Activated CD4-positive, alpha-beta T cell treated with anti-CD3 and anti-CD28 coated beads, Interleukin-2, amount 10 ng/mL, durations not matched to agents 7 days and 5 days (primary cell): ENCODE measurements around the gene TLX1. TPM values are rescaled to one million over a fixed set of nuclear protein-coding genes. Genes with fewer than 3 reads are reported as not detected.

Source experiments
- CTCF ChIA-PET: fragments of 350-600 bp; sonication (Branson Sonifier 250); formaldehyde crosslinking; loops from one replicate; lab custom pipeline; 2021; ENCODE audit warnings: antibody characterized with exemption; lab: Charles Lee
- POLR2A ChIA-PET: fragments of 350-600 bp; sonication (Branson Sonifier 250); formaldehyde crosslinking; loops from one replicate; lab custom pipeline; 2021; ENCODE audit warnings: antibody characterized with exemption; lab: Charles Lee
- DNase-seq: peaks from one replicate; pipeline ENCODE4 v3.0.0-alpha.2; 2020
- H3K27ac Mint-ChIP-seq: one replicate; pipeline ENCODE4 v1.8.0; 2021; ENCODE audit warnings: mild to moderate bottlenecking, moderate library complexity, mixed read lengths
- H3K27me3 Mint-ChIP-seq: one replicate; pipeline ENCODE4 v1.8.0; 2021; ENCODE audit warnings: mixed read lengths
- H3K36me3 Mint-ChIP-seq: one replicate; pipeline ENCODE4 v1.8.0; 2021; ENCODE audit warnings: low read depth, mixed read lengths
- H3K4me1 Mint-ChIP-seq: one replicate; pipeline ENCODE4 v1.8.0; 2021; ENCODE audit warnings: mixed read lengths
- H3K4me3 Mint-ChIP-seq: one replicate; pipeline ENCODE4 v1.8.0; 2021; ENCODE audit warnings: mild to moderate bottlenecking, moderate library complexity, mixed read lengths
- H3K9me3 Mint-ChIP-seq: one replicate; pipeline ENCODE4 v1.8.0; 2021; ENCODE audit warnings: mixed read lengths
- total RNA-seq, 2 experiments: library from RNA; stranded (reverse); gene quantifications; one replicate each; pipeline ENCODE4 v1.2.3, GENCODE V29; 2021

The TLX1 gene
- total RNA-seq, 2 experiments from 2014 or later: not detected

DNA sequence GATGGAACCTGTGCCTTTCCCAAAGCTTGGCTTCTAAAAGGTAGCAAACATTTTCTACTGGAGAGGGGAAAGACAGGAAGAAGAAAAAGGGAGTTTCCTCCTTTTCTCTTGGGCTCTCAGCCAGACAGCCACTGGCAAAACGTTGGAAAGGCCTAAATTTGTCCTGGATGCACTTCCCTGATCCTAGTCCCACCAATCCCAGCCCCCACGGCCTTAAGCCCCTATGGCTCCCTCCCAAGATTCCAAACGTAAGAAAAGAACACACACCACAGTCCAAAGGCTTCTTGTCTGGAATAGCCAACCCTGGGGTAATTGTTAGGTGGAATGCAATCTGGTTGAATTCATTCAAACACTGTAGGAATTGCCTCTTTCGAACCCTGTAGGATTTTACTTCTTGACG lies 959 bp upstream of the TLX1 start:
- H3K27me3 Mint-ChIP-seq: peaks cover 86% of the 10 kb centered on the region
- POLR2A ChIA-PET: no interaction called here
- CTCF ChIA-PET: interaction anchor here (1.2 kb wide), 1 partner anchor 24 kb away, joined by 4 read pairs; no protein-coding TSS in a partner anchor

DNA sequence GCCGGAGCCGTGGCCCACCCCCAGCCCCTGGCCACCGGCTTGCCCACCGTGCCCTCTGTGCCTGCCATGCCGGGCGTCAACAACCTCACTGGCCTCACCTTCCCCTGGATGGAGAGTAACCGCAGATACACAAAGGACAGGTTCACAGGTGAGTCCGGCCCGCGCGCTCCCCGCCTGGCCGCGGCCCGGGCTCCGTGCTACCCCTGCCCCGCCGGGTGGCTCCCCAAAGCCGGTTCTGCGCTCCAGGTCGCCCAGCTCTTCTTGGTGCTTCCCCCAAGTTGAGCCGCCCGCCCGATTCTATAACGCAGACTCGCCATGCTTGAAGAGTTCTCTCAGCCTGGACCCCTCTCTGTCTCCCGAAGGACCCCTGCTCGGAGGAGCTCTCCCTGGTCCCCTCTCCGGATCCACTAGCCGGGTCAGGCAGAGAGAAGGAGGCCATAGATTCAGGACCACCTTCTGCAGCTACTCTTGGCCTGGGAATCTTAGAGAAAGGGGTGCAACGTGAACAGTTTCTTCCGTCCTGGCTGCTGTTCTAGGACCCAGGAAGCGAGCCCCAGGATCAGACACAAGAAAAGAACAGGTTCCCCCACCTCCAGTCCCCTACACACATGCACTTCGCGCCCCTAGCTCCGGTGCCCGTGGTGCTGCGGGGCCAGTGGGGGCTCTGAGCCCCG lies 999 bp downstream of the TLX1 start:
- peak overlapping the region; percentile 41 for H3K27ac Mint-ChIP-seq
- H3K4me3 Mint-ChIP-seq: peak overlapping the region; percentile 32
- H3K27me3 Mint-ChIP-seq: peaks cover 86% of the 10 kb centered on the region
- H3K9me3 Mint-ChIP-seq: no peaks in the 10 kb centered on the region
- H3K4me1 Mint-ChIP-seq: peaks cover 11% of the 10 kb centered on the region
- DNase-seq: no peak
- CTCF ChIA-PET: interaction anchor here (1.2 to 1.9 kb wide), 3 partner anchors 10 to 84 kb away, joined by 3 to 7 read pairs (median 5); no protein-coding TSS in a partner anchor
- H3K36me3 Mint-ChIP-seq: no peaks in the 10 kb centered on the region
- POLR2A ChIA-PET: no interaction called here

More for the DNA sequence above, 959 bp upstream of the TLX1 start:
- Mint-ChIP-seq H3K27ac (no peak overlapping the region), H3K9me3 (no peaks in the 10 kb centered on the region), H3K4me3 (no peak overlapping the region), H3K4me1 (peaks cover 6% of the 10 kb centered on the region), H3K36me3 (no peaks in the 10 kb centered on the region)
- no peak for DNase-seq

DNA sequence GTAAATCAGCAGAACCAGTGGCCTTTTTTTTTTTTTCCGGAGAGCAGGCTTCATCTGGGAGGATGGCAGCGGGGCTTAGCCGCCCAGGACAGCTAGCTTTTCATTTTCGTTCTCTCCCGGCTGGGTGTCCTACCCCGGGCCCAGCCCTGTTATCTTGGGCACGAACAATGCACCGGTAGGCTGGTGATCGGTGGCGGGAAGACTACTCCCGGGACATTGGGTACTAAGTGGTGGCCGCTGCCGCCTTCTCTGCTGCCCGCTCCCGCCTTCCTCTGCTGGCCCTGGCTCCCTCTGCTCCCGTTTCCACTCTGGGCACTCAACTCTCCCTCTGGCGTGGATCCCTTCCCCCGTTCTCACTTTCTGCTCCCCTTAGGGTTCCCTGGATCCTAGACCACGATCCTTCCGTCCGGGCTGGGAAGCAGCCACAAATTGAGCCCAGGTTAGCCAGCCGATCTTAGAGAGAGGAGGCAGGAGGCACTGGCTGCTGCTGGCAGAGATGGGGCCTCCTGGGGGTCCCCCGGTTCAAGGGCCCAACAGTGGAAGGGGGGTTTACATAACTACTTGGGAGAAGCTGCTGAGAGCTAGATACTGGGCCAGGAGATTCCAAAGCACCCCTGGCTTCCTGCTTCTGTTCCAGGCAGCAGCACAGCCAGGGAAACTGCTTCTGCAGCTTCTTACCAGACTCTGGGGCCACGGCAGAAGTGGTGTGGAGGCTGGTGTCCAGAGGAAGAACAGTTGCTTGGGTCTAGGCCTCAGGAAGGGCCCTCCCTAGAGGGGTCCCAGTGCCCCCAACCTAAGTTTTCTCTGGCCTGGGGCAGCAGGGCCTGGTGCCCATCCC lies 1.8 kb downstream of the TLX1 start:
- H3K27ac Mint-ChIP-seq: no peak overlapping the region
- no peak for DNase-seq
- no peaks in the 10 kb centered on the region for H3K36me3 Mint-ChIP-seq
- ChIA-PET POLR2A (no interaction called here), CTCF (interaction anchor here (1.2 to 1.9 kb wide), 3 partner anchors 9 to 83 kb away, joined by 3 to 7 read pairs (median 5); no protein-coding TSS in a partner anchor)
- no peaks in the 10 kb centered on the region for H3K9me3 Mint-ChIP-seq
- no peak overlapping the region for H3K4me3 Mint-ChIP-seq
- peaks cover 87% of the 10 kb centered on the region for H3K27me3 Mint-ChIP-seq
- H3K4me1 Mint-ChIP-seq: peaks cover 11% of the 10 kb centered on the region

DNA sequence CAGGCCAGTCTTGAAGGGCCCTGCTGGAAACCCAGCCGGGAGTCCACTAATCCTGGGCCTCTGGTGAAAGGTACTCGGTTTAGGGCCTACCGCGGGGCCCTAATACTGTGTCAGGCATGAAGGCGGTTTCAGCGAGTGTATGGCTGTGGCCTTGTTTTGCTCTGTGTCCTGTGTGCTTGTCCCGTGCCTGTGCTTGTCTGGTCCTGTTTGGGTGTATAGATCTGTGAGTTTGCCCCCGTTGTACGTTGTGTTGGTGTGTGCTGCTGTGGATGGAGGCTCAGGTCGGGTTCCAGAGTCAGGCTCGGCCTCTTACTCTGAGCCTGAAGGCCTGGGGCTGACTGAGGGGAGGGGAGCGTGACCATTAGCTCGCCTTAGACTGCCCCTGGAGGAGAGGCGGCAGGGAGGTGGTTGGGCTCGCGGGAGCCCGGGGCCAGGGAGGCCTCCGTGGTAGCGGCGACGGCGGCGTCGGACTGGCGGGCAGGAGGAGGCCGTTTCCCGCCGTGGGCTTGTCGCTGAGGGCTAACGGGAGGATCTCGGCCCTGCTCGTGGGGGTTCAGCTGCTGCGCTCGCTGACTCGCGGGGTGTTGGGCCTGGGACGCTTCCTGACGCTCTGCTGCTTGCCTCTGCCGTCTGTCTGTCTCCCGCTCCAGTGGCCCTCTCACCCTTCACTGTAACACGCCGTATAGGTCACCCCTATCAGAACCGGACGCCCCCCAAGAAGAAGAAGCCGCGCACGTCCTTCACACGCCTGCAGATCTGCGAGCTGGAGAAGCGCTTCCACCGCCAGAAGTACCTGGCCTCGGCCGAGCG lies 2.6 kb downstream of the TLX1 start:
- Mint-ChIP-seq H3K27me3 (peaks cover 89% of the 10 kb centered on the region), H3K9me3 (no peaks in the 10 kb centered on the region), H3K27ac (peak overlapping the region; percentile 42), H3K4me3 (peak overlapping the region; percentile 3), H3K36me3 (no peaks in the 10 kb centered on the region), H3K4me1 (peaks cover 11% of the 10 kb centered on the region)
- no peak for DNase-seq
- CTCF ChIA-PET: interaction anchor here (1.0 to 1.6 kb wide), 3 partner anchors 82 to 389 kb away, joined by 3 read pairs; no protein-coding TSS in a partner anchor
- POLR2A ChIA-PET: no interaction called here

DNA sequence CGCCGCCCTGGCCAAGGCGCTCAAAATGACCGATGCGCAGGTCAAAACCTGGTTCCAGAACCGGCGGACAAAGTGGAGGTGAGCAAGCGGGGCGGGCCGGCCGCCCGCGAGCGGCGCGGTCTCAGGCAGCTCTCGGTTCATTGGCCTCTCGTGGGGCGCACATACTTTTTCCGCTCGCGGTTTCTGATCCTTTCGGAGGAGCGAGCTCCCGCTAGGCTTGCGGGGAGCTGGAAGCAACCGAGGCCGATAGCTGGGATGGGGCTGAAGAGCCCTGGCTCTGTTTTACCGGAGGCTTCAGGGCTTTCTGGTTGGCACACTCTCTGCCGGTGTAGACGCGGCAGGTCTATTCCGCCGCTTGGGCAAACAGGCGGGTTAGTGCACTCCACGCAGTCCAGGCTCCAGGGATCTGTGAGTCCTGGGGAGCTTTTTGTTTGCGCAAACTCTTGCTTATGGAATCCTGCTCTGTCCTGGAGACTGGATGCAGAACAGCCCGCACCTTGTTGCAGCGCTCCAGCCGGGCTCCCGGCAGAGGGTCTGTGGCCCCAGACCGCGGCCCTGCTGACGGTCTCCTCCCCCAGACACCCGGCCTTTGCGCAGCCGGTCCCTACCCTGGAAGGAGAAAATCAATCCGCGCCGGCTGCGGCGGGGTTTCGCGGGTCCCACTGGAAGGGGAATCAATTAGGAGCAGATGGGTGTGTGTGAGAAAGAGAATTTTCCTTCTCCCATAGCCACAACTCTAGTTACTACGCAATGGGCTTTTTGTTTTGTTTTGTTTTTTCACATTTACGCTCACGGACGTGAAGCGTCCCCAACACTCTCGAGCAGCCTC lies 3.4 kb downstream of the TLX1 start:
- peaks cover 11% of the 10 kb centered on the region for H3K4me1 Mint-ChIP-seq
- no peak for DNase-seq
- peak overlapping the region; percentile 39 for H3K4me3 Mint-ChIP-seq
- H3K27me3 Mint-ChIP-seq: peaks cover 89% of the 10 kb centered on the region
- ChIA-PET POLR2A (no interaction called here), CTCF (interaction anchor here (1.0 to 1.6 kb wide), 2 partner anchors 89 to 390 kb away, joined by 3 read pairs; no protein-coding TSS in a partner anchor)
- no peaks in the 10 kb centered on the region for H3K9me3 Mint-ChIP-seq
- no peaks in the 10 kb centered on the region for H3K36me3 Mint-ChIP-seq
- no peak overlapping the region for H3K27ac Mint-ChIP-seq

DNA sequence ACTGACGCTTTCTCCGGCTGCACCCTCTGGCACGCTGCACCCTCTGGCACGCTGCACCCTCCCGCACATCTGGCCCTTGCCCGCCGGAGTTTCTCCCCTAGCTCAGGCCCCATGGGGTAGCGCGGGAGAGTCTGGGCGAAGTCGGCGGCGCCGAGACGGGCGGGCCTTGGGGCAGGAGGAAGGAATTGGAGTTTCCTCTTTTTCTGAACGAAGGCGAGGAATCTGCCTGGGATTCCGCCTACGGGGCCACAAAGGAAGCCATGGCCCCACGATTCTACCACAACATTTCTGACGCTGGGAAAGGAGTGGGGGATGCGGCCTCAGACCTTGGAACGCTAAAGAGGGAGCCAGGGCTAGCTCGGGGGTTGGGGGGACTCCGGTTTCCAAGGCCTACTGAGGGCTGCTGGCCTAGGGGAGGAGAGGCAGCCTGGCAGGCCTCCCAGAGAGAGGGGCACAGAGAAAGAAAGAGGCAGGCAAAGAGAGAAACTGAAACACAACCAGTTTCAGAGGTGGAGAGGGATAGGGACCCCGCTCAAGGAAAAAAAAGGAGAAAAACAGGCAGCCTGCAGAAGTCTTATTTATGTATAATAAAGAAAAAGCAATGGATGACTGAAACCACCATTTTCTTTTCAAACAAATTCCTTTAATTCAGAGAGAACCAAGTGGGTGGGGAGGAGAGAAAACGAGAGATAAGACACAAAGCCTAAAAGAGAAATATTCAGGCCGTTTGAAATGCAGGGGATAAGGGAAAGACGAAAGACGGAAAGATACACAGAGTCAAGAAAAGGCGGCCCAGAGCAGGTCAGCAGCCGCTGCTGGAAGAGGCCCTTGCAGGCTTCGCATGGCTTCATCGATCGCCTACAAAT lies 4.3 kb downstream of the TLX1 start:
- Mint-ChIP-seq H3K27ac (peak overlapping the region; percentile 43), H3K36me3 (no peaks in the 10 kb centered on the region), H3K4me3 (peak overlapping the region; percentile 39), H3K9me3 (no peaks in the 10 kb centered on the region), H3K27me3 (peaks cover 86% of the 10 kb centered on the region), H3K4me1 (peaks cover 11% of the 10 kb centered on the region)
- DNase-seq: no peak
- ChIA-PET POLR2A (no interaction called here), CTCF (interaction anchor here (1.6 kb wide), 1 partner anchor 88 kb away, joined by 3 read pairs; no protein-coding TSS in a partner anchor)

DNA sequence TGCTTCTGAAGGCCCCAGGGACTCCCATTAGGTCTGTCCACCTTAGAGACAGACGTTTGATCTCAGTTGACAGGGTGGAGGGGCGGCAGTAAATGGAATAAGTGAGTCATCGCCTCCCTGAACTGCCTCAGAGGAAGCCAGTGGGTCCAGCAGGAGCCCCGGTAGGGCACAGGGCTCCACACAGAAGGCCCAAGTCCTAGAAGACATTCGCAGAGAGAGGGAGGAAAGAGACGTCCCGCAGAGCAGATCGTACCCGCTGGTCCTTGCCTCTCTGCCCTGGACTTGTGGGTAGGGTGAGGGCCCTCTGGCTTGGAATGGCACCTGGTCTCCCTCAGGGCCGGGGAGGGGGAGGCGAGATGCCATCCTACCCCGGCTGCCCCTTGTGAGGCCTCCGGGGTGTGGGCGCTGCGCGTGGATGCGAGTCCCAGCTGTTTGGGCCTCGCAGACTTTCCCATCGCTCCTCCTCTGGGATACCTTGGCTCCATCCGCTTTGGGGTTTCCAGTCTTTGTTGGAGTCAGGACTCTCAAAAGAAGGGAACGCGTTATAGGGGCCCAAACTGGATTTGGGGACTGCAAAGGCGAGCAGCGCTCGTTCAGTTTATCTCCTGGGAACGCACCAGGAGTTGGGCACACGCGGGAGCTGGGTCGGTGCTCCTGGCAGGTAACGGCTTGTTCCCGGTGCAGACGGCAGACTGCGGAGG lies 5.1 kb downstream of the TLX1 start:
- peaks cover 86% of the 10 kb centered on the region for H3K27me3 Mint-ChIP-seq
- no peak overlapping the region for H3K4me3 Mint-ChIP-seq
- H3K9me3 Mint-ChIP-seq: no peaks in the 10 kb centered on the region
- CTCF ChIA-PET: no interaction called here
- H3K4me1 Mint-ChIP-seq: peaks cover 14% of the 10 kb centered on the region
- H3K36me3 Mint-ChIP-seq: no peaks in the 10 kb centered on the region
- no peak for DNase-seq
- POLR2A ChIA-PET: no interaction called here
- no peak overlapping the region for H3K27ac Mint-ChIP-seq

DNA sequence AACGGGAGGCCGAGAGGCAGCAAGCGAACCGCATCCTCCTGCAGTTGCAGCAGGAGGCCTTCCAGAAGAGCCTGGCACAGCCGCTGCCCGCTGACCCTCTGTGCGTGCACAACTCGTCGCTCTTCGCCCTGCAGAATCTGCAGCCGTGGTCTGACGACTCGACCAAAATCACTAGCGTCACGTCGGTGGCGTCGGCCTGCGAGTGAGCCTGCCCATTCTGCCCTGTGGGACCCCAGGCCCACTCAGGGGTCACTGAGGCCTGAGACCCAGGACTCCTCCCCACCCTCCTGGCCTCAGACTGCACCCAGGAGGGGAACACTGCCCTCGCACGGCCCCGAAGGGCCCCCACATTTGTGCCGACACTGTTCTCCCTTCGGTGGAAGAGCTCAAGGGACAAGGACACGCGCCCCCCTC lies 5.6 kb downstream of the TLX1 start:
- Mint-ChIP-seq H3K4me1 (peaks cover 14% of the 10 kb centered on the region), H3K27me3 (peaks cover 91% of the 10 kb centered on the region), H3K4me3 (no peak overlapping the region), H3K36me3 (no peaks in the 10 kb centered on the region), H3K27ac (no peak overlapping the region), H3K9me3 (no peaks in the 10 kb centered on the region)
- CTCF ChIA-PET: no interaction called here
- no peak for DNase-seq
- POLR2A ChIA-PET: no interaction called here

DNA sequence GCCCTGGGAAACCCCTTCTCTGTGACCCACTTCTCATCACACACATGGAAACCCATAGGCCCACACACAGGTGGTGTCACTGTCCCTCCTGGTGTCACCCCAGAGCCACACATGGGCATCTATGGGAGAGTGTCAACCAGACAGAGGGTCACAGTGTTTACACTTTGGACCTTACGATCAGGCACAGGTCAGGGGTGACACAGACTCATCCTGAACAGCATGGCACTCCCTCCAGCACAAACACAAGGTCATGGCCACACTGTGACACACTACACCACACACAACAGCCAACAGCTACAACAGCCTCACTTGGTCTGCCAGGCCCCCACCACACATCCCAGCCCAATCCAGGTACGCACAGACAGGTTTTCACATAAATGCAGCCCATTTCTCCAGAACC lies 6.2 kb downstream of the TLX1 start:
- H3K9me3 Mint-ChIP-seq: no peaks in the 10 kb centered on the region
- POLR2A ChIA-PET: no interaction called here
- DNase-seq: no peak

DNA sequence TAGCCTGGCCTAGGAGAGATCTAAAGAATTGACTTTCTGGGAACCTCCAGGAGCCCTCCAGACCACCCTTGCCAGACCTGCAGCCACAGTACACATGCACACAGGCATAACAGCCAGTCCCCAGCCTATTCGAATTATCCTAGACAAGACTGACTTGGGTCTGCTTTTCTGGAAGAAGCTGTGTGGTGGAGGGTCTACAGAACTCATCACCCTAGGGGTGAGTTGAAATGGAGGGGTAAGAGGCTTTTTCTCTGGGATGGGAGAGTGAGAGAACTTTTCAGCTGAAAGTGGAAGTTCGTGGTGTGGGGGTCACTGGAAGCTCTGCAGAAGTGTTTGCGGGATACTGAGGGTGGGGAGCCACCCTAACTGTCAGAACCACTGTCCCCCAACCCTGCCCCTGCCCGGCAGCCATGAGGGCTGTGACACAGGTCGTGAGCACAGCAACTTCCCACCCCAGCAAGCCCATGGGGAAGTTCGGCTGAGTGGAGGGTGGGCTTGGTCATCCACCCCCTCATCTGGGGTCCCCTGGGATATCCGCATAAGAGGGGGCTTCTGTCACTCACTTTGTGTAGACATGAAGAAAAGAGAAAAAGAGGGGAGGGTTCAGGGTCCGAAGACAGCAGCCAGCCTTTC lies 7.8 kb downstream of the TLX1 start:
- H3K27ac Mint-ChIP-seq: no peak overlapping the region
- no peak overlapping the region for H3K4me3 Mint-ChIP-seq
- H3K9me3 Mint-ChIP-seq: no peaks in the 10 kb centered on the region

More for the DNA sequence above, 6.2 kb downstream of the TLX1 start:
- no peak overlapping the region for H3K4me3 Mint-ChIP-seq
- no peaks in the 10 kb centered on the region for H3K36me3 Mint-ChIP-seq
- CTCF ChIA-PET: no interaction called here
- peaks cover 90% of the 10 kb centered on the region for H3K27me3 Mint-ChIP-seq
- no peak overlapping the region for H3K27ac Mint-ChIP-seq
- H3K4me1 Mint-ChIP-seq: peaks cover 14% of the 10 kb centered on the region

More for the DNA sequence above, 7.8 kb downstream of the TLX1 start:
- H3K27me3 Mint-ChIP-seq: peaks cover 92% of the 10 kb centered on the region
- H3K4me1 Mint-ChIP-seq: peaks cover 12% of the 10 kb centered on the region
- ChIA-PET POLR2A (no interaction called here), CTCF (interaction anchor here (0.6 to 4.0 kb wide), 4 partner anchors 43 to 847 kb away, joined by 3 to 27 read pairs (median 11); no protein-coding TSS in a partner anchor)
- DNase-seq: no peak
- no peaks in the 10 kb centered on the region for H3K36me3 Mint-ChIP-seq
